GM18520 (cell line): ENCODE measurements around the gene SLC25A21.
"Not testable (repeated sequence)": the region's sequence is repeated elsewhere in the genome, so short reads cannot be mapped to it uniquely, and the experiment has no call there.

Experiments used
- ATAC-seq: cut with Tn5 transposase; IDR thresholded peaks from one replicate; pipeline ENCODE4 v1.9.1; 2021; ENCODE audit not compliant: unreplicated experiment

The SLC25A21 gene

DNA sequence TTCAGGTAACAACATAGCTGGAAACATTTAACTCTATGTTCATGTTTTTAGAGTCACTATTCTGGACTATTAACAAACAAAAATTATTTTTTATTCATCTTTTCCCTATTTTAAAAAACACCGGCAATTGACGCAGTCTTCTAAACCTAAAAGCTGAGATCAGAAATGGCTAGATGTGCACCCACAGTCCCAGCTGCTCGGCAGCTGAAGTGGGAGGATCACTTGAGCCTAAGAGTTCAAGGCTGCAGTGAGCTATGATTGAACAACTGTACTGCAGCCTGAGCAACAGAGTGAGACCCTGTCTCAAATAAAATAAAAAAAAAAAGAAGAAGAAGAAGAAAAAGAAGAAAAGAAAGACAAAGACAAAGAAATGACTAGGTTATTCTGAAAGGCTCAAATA lies 446.3 kb downstream of the SLC25A21 start:
- ATAC-seq: no peak

- ATAC-seq: no peak
Measured at GRCh38 chr14:36724162-36724561, 448.2 kb downstream of the SLC25A21 start.

DNA sequence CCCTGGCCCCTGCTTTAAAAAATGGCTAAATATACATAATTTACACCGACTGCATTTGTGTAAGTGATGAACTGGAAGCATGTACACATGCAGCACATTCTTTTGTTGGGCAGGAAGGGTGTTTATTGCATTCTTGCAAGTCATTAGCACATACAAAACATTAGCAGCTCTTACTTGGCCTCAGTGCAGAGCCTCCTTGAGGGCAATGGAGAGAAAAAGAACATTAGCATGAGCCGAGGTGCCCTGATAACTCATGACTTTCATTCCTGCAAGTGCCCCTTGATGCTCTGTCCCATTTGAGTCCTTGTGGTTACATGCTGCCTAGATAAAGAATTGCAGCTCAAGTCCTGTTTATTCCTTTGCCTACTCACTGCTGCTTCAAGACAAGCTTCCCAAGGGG lies 448.9 kb downstream of the SLC25A21 start:
- no peak for ATAC-seq

DNA sequence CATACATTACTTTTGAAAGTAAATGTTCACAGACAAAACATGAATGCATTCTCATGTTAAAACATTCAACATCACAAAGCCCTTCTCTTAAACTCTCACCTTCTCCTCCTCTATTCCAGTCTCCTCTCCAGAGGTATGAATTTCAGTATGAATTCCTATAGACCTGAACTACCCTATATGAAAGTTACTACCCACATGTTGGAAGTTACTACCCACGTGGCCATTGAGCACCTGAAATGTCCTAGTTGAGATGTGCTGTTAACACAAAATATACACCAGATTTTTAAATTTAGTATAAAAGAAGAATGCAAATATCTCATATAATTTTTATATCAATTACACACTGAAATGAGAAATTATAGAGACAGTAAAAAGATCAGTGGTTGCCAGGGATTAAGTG lies 450.5 kb downstream of the SLC25A21 start:
- no peak for ATAC-seq

DNA sequence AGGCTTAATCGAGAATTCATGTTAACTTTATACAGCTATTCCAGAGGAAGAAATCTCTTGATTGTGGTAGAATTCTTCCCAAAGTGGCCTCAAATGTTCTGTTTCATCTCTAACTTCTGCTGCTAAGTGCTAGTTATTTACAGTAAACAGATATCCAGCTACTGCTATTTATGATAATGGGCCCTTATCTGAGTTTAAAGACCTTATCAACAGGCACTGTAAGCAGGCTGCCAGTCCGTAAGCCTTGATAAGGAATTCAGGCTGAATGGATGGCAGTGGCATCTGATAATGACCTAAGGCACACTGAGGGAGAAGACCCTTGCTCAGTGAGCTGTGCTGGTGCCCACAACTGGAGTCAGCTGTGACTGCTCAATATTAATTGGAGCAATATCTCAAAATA lies 451.7 kb downstream of the SLC25A21 start:
- no peak for ATAC-seq

DNA sequence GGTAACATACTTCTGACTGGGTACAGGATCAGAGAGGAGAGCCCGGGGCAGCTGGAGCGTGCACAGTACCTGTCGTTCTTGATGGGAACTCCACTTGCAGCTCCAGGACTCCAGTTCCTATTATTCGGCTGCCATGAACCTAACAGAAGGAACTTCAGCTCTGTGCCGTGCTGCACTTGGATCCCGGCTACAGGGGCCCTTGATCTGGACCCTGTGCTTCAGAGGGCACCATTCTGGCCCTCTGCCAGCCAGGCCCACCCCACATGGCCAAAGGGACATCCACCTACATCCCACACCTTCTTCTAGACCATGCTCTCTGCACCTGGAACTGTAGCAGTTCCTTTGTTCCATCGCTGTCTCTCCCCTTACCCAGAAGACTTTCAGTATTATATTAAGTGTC lies 452.6 kb downstream of the SLC25A21 start:
- ATAC-seq: no peak

GRCh38 chr14:36718216-36718615 lies 454.2 kb downstream of the SLC25A21 start:
- ATAC-seq: no peak

GRCh38 chr14:36717363-36717762 lies 455.0 kb downstream of the SLC25A21 start:
- ATAC-seq: no peak

- no peak for ATAC-seq
Measured at GRCh38 chr14:36716614-36717184, 455.7 kb downstream of the SLC25A21 start.

GRCh38 chr14:36713960-36714703 lies 458.3 kb downstream of the SLC25A21 start:
- ATAC-seq: no peak

GRCh38 chr14:36707570-36707969 lies 464.8 kb downstream of the SLC25A21 start:
- ATAC-seq: no peak

DNA sequence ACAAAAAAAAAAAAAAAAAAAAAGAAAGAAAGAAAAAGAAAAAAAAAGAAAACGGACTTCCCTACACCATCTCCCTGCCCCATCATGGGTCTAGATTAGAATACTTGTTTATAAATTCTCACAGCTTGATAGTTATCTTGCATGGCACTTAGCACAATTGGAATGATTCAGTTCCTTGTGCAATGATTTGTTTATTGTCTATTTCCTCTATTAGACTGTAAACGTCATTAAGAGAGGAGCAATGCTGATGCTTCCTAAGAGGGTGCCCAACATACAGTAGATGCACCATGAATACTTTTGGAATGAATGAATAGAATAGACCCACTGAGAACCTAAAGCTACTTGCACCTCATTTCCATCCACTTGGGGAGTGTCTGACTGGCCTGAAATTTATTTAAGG lies 469.9 kb downstream of the SLC25A21 start:
- ATAC-seq: no peak

GRCh38 chr14:36701132-36701531 lies 471.3 kb downstream of the SLC25A21 start:
- no peak for ATAC-seq

DNA sequence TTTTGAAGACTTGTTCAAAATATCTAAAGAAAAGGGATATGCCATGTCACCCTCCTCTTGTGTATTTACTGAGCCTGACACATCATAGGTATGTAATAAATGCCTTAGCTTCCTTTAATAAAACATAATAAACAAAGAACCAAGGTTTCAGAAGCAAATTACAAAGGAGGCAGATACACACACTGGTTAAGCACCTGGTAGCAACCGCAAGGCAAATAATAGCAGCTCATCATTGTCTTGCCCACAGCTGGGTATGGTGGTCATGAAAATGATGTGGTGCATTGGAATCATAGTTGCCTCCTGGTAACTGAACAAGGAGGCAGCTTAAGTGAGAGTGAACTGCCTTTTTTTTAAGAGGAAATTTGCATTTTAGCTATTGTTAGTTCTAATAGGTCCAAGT lies 471.8 kb downstream of the SLC25A21 start:
- ATAC-seq: no peak

GRCh38 chr14:36699420-36699819 lies 473.0 kb downstream of the SLC25A21 start:
- not testable (repeated sequence) for ATAC-seq

GRCh38 chr14:36690311-36691040 lies 481.9 kb downstream of the SLC25A21 start:
- ATAC-seq: no peak

GRCh38 chr14:36684946-36685345 lies 487.5 kb downstream of the SLC25A21 start:
- no peak for ATAC-seq

- no peak for ATAC-seq
Measured at GRCh38 chr14:36683083-36683724, 489.2 kb downstream of the SLC25A21 start.

GRCh38 chr14:36682338-36682737 lies 490.1 kb downstream of the SLC25A21 start:
- no peak for ATAC-seq

- no peak for ATAC-seq
Measured at GRCh38 chr14:36676236-36676635, 496.2 kb downstream of the SLC25A21 start.

GRCh38 chr14:36675581-36675980 lies 496.8 kb downstream of the SLC25A21 start:
- ATAC-seq: no peak

GRCh38 chr14:36674659-36675058 lies 497.7 kb downstream of the SLC25A21 start:
- no peak for ATAC-seq
